H1 (cell line): Measurements from ENCODE around the gene NECTIN1. TPM values are rescaled to one million over a fixed set of nuclear protein-coding genes. Genes with fewer than 3 reads are reported as not detected.

ENCODE experiments used
- CTCF ChIA-PET: fragments of 300-600 bp; sonication (Branson Sonifier 250); formaldehyde crosslinking; loops from one replicate; lab custom pipeline; 2021; ENCODE audit not compliant: partially characterized antibody; lab: Charles Lee
- POLR2A ChIA-PET: fragments of 300-600 bp; sonication (Branson Sonifier 250); formaldehyde crosslinking; loops from one replicate; lab custom pipeline; 2021; ENCODE audit warnings: inconsistent platforms; ENCODE audit not compliant: partially characterized antibody; lab: Charles Lee
- DNase-seq, 2 experiments: peaks; one replicate each; pipeline versions ENCODE4 v3.0.0 to v3.0.0-alpha.2; 2010 to 2022; ENCODE audit warnings: low spot score in 2 of 2, low read depth in 1 of 2, mixed read lengths in 1 of 2
- FAIRE-seq: peaks from 2 replicates; lab custom pipeline; 2011; peaks lifted over from hg19 to GRCh38; lab: Jason Lieb, UNC
- H2AFZ ChIP-seq: 2 replicates; pipeline ENCODE4 v1.8.1; 2012; ENCODE audit warnings: low read length, inconsistent platforms
- H2AK5ac ChIP-seq: 2 replicates; pipeline ENCODE4 v1.6.1; 2013; ENCODE audit warnings: low read depth, low read length
- H2BK120ac ChIP-seq: replicated peaks from 2 replicates; pipeline ENCODE3; 2013; ENCODE audit warnings: low read depth, low read length, inconsistent platforms
- H2BK12ac ChIP-seq: 2 replicates; pipeline ENCODE4 v1.6.1; 2013; ENCODE audit warnings: low read depth, low read length
- H2BK15ac ChIP-seq: 2 replicates; pipeline ENCODE4 v1.6.1; 2013; ENCODE audit warnings: low read length
- H2BK20ac ChIP-seq: 2 replicates; pipeline ENCODE4 v1.6.1; 2013; ENCODE audit warnings: low read length
- H2BK5ac ChIP-seq: 2 replicates; pipeline ENCODE4 v1.6.1; 2013; ENCODE audit warnings: low read depth, low read length
- H3K14ac ChIP-seq: 2 replicates; pipeline ENCODE4 v1.6.1; 2013; ENCODE audit warnings: inconsistent platforms; ENCODE audit not compliant: insufficient read length
- H3K18ac ChIP-seq: 2 replicates; pipeline ENCODE4 v1.6.1; 2013; ENCODE audit warnings: low read length; ENCODE audit errors: extremely low read depth
- H3K23ac ChIP-seq: 2 replicates; pipeline ENCODE4 v1.6.1; 2013; ENCODE audit warnings: inconsistent platforms; ENCODE audit not compliant: insufficient read length
- H3K23me2 ChIP-seq: 2 replicates; pipeline ENCODE4 v1.6.1; 2013; ENCODE audit warnings: low read depth, low read length
- H3K27ac ChIP-seq: 2 replicates; pipeline ENCODE4 v1.6.1; 2011; ENCODE audit warnings: low read depth, low read length, inconsistent platforms
- H3K27me3 ChIP-seq, 4 experiments: replicated peaks in 1 of 4; 1 replicate in 1 of 4; 2 replicates in 3 of 4; pipeline versions ENCODE4 v1.6.1 to v1.8.1; 2011 to 2013; ENCODE audit warnings: low read length in 3 of 4, mild to moderate bottlenecking in 3 of 4, inconsistent platforms in 2 of 4, mixed read lengths in 2 of 4, moderate library complexity in 1 of 4; ENCODE audit not compliant: control insufficient read depth in 3 of 4, insufficient read depth in 3 of 4; ENCODE audit errors: extremely low read depth in 1 of 4
- H3K36me3 ChIP-seq, 4 experiments: 2 replicates each; pipeline versions ENCODE4 v1.6.1 to v1.8.1; 2011 to 2013; ENCODE audit warnings: mild to moderate bottlenecking in 4 of 4, low read length in 3 of 4, moderate library complexity in 2 of 4, control low read depth in 1 of 4, inconsistent platforms in 1 of 4; ENCODE audit not compliant: insufficient read depth in 4 of 4, control insufficient read depth in 2 of 4
- H3K4ac ChIP-seq: replicated peaks from 2 replicates; pipeline ENCODE3; 2013; ENCODE audit warnings: low read length, low read depth, mixed read lengths, inconsistent platforms; ENCODE audit not compliant: insufficient read length
- H3K4me1 ChIP-seq, 4 experiments: replicated peaks in 1 of 4; 1 replicate in 1 of 4; 2 replicates in 3 of 4; pipeline versions ENCODE4 v1.6.1 to v1.8.1; 2011 to 2013; ENCODE audit warnings: low read length in 3 of 4, inconsistent platforms in 2 of 4, mixed read lengths in 1 of 4; ENCODE audit not compliant: insufficient read depth in 4 of 4, control insufficient read depth in 3 of 4
- H3K4me2 ChIP-seq, 2 experiments: 2 replicates each; pipeline versions ENCODE4 v1.6.1 to v1.8.1; 2011 to 2013; ENCODE audit warnings: low read depth in 2 of 2, low read length in 2 of 2, control low read depth in 1 of 2, inconsistent platforms in 1 of 2, mild to moderate bottlenecking in 1 of 2; ENCODE audit not compliant: insufficient read depth in 1 of 2
- H3K4me3 ChIP-seq, 4 experiments: fragments of 200-600, 300-600 bp in 1 of 4; sonication (generic), shearing (Covaris generic), sonication (Bioruptor Twin) in 1 of 4; 2 replicates each; pipeline versions ENCODE4 v1.5.1 to v1.8.1; 2011 to 2016; ENCODE audit warnings: low read length in 4 of 4, low read depth in 3 of 4, control low read depth in 2 of 4, inconsistent platforms in 2 of 4, mild to moderate bottlenecking in 2 of 4, mixed read lengths in 1 of 4, moderate library complexity in 1 of 4; ENCODE audit not compliant: insufficient read depth in 2 of 4; ENCODE audit errors: extremely low read depth in 1 of 4
- H3K56ac ChIP-seq: replicated peaks from 2 replicates; pipeline ENCODE3; 2013; ENCODE audit warnings: low read depth, mild to moderate bottlenecking, mixed read lengths, low read length, inconsistent platforms; ENCODE audit not compliant: insufficient read length
- H3K79me1 ChIP-seq: 2 replicates; pipeline ENCODE4 v1.6.1; 2013; ENCODE audit warnings: low read depth, low read length, control low read depth
- H3K79me2 ChIP-seq, 2 experiments: 2 replicates each; pipeline versions ENCODE4 v1.6.1 to v1.8.1; 2012 to 2013; ENCODE audit warnings: low read length in 2 of 2, mild to moderate bottlenecking in 2 of 2, inconsistent platforms in 1 of 2; ENCODE audit not compliant: insufficient read depth in 2 of 2, control insufficient read depth in 1 of 2
- H3K9ac ChIP-seq, 4 experiments: replicated peaks in 1 of 4; 1 replicate in 1 of 4; 2 replicates in 3 of 4; pipeline versions ENCODE4 v1.6.1 to v1.8.1; 2011 to 2013; ENCODE audit warnings: low read depth in 3 of 4, low read length in 3 of 4, control low read depth in 2 of 4, mild to moderate bottlenecking in 2 of 4, moderate library complexity in 2 of 4, inconsistent platforms in 1 of 4; ENCODE audit errors: extremely low read depth in 1 of 4
- H3K9me3 ChIP-seq, 2 experiments: 2 replicates each; pipeline versions ENCODE4 v1.6.1 to v1.8.1; 2012 to 2013; ENCODE audit warnings: mild to moderate bottlenecking in 2 of 2, moderate library complexity in 2 of 2, control low read depth in 1 of 2, inconsistent platforms in 1 of 2, low read depth in 1 of 2, low read length in 1 of 2, mixed read lengths in 1 of 2; ENCODE audit not compliant: insufficient read depth in 2 of 2
- H4K20me1 ChIP-seq, 2 experiments: replicated peaks in 1 of 2; 2 replicates each; pipeline versions ENCODE3 to v1.8.1; 2011 to 2013; ENCODE audit warnings: inconsistent platforms in 2 of 2, low read length in 2 of 2, mild to moderate bottlenecking in 1 of 2; ENCODE audit not compliant: insufficient read depth in 2 of 2, control insufficient read depth in 1 of 2
- H4K5ac ChIP-seq: 2 replicates; pipeline ENCODE4 v1.6.1; 2013; ENCODE audit warnings: low read length, low read depth, mixed read lengths, inconsistent platforms; ENCODE audit not compliant: insufficient read length
- H4K8ac ChIP-seq: 2 replicates; pipeline ENCODE4 v1.8.0; 2013; ENCODE audit warnings: mild to moderate bottlenecking, moderate library complexity, low read length, inconsistent platforms; ENCODE audit not compliant: insufficient read depth; ENCODE audit errors: extremely low read depth
- H4K91ac ChIP-seq: replicated peaks from 2 replicates; pipeline ENCODE3; 2013; ENCODE audit warnings: low read length, mixed read lengths, inconsistent platforms; ENCODE audit not compliant: insufficient read length
- EGR1 ChIP-seq: IDR thresholded peaks from 2 replicates; pipeline ENCODE4 v1.6.1; 2011; ENCODE audit warnings: low read depth, low read length, borderline replicate concordance
- JUND ChIP-seq: IDR thresholded peaks from 2 replicates; pipeline ENCODE4 v1.6.1; 2011; ENCODE audit warnings: mild to moderate bottlenecking, improper control_type of control experiment, low read length
- KDM1A ChIP-seq: fragments of 200-600, 300-600 bp; sonication (generic); IDR thresholded peaks from 2 replicates; pipeline ENCODE4 v1.7.1; 2016; ENCODE audit warnings: mild to moderate bottlenecking, low read length, borderline replicate concordance
- SP4 ChIP-seq: IDR thresholded peaks from 2 replicates; pipeline ENCODE4 v1.6.1; 2012; ENCODE audit warnings: low read length, inconsistent platforms
- SRF ChIP-seq: IDR thresholded peaks from 2 replicates; pipeline ENCODE4 v1.6.1; 2011; ENCODE audit warnings: mild to moderate bottlenecking, low read depth, low read length, moderate library complexity
- TCF12 ChIP-seq: IDR thresholded peaks from 2 replicates; pipeline ENCODE4 v1.6.1; 2011; ENCODE audit warnings: low read depth, mild to moderate bottlenecking, low read length
- WGBS, 2 experiments: shearing (Covaris generic) in 1 of 2; methylation state at CpG; one replicate each; pipeline versions ENCODE4 v1.1.6 to v1.1.7; 2013 to 2015; ENCODE audit warnings: low lambda C conversion rate in 2 of 2, mixed read lengths in 2 of 2, inconsistent platforms in 1 of 2, low coverage in 1 of 2, missing lambda C conversion rate in 1 of 2; ENCODE audit not compliant: insufficient replicate concordance in 2 of 2, insufficient coverage in 1 of 2, insufficient read length in 1 of 2; ENCODE audit errors: extremely low coverage in 1 of 2, missing lambda C conversion rate in 1 of 2; 5-methylcytosine and 5-hydroxymethylcytosine counted together
- polyA plus RNA-seq, 7 experiments: library from polyadenylated mRNA; depleted of rRNA in 3 of 7; stranded (reverse) in 5 of 7; unstranded in 2 of 7; fragments of >200 nt in 5 of 7; fragments of 200-250 nt in 2 of 7; gene quantifications; 1 replicate in 5 of 7; 2 replicates in 1 of 7; 4 replicates in 1 of 7; pipeline versions ENCODE4 v1.2.1 to v1.2.3, GENCODE V29; 2011 to 2013; ENCODE audit warnings: missing spikeins in 2 of 7, mixed read lengths in 2 of 7
- total RNA-seq: library from RNA; stranded (reverse); fragmentation: NEBNext Ultra II Directional; extraction: Animal tissue kit (Norgen Biotek cat#: 25700); gene quantifications from 2 replicates; pipeline ENCODE4 v1.2.1, GENCODE V29; 2021

NECTIN1 gene
- total and polyA plus RNA-seq, 2 of the 8 experiments (the other 6 are each of a cell fraction or from before 2014, with no cell fraction given) = 43.2 to 97.7 TPM

- 0 out of 8 replicates have a peak, but pooled peaks cover 0 to 2% (median 0%) of the 10 kb centered on the region in 4 experiments for H3K36me3 ChIP-seq
- H2AK5ac ChIP-seq = no peak overlapping the region
- H3K9me3 ChIP-seq = no peaks in the 10 kb centered on the region
- H2BK120ac ChIP-seq = no peak overlapping the region
- H2BK15ac ChIP-seq = no peak overlapping the region
- no peak overlapping the region for H4K5ac ChIP-seq
- no peak overlapping the region for H3K14ac ChIP-seq
- no peak overlapping the region for H4K91ac ChIP-seq
- 71% methylated on average over 22 of the region's 27 CpGs; no CpG with 5 or more reads in 1 of the 2 experiments for WGBS, 2 experiments
- H2BK12ac ChIP-seq = 0 out of 2 replicates have a peak overlapping the region, but pooled peaks have one; percentile 17
- CTCF ChIA-PET = interaction anchor here (0.6 to 9.2 kb wide), 14 partner anchors 10 to 333 kb away, joined by 3 to 110 read pairs (median 6); partner anchors contain the start of gene NECTIN1
- no peak overlapping the region for H3K23ac ChIP-seq
- H3K79me1 ChIP-seq = peaks cover 44% of the 10 kb centered on the region
- no peak overlapping the region for H4K8ac ChIP-seq
- FAIRE-seq = no peak
- H3K27ac ChIP-seq = no peak overlapping the region
- peaks cover 16 to 75% (median 56%) of the 10 kb centered on the region in 4 experiments for H3K4me1 ChIP-seq
- no peak for DNase-seq
- no peak overlapping the region; the same call in 1 of the 2 replicates for H2BK5ac ChIP-seq
- no peak overlapping the region; the same call in 1 of the 2 replicates for H3K18ac ChIP-seq
- POLR2A ChIA-PET = interaction anchor here (0.8 to 1.6 kb wide), 4 partner anchors 12 to 275 kb away, joined by 3 to 4 read pairs (median 3); no protein-coding TSS in a partner anchor
- no peaks in the 10 kb centered on the region for H3K27me3 ChIP-seq
- H3K56ac ChIP-seq = no peak overlapping the region
- TF ChIP-seq EGR1 (no peak), JUND (no peak), KDM1A (no peak), SP4 (no peak), TCF12 (no peak), SRF (no peak)
- H3K23me2 ChIP-seq = no peaks in the 10 kb centered on the region
- H3K9ac ChIP-seq = no peak overlapping the region
- H3K4ac ChIP-seq = no peak overlapping the region
- no peak overlapping the region for H3K4me2 ChIP-seq
- H3K79me2 ChIP-seq = peaks cover 0 to 87% of the 10 kb centered on the region in 2 experiments; a peak in 2 of 4 replicates
- H3K4me3 ChIP-seq = no peak overlapping the region
- H2BK20ac ChIP-seq = no peak overlapping the region
- H4K20me1 ChIP-seq = peaks cover 44 to 54% of the 10 kb centered on the region in 2 experiments
- H2AFZ ChIP-seq = no peak overlapping the region
Measured at GRCh38 chr11:119691701-119692539, 37.1 kb downstream of the NECTIN1 start.
